Activated CD4-positive, alpha-beta T cell treated with anti-CD3 and anti-CD28 coated beads, Interleukin-2, amount 10 ng/mL, durations not matched to agents 7 days and 5 days (primary cell): Measurements from ENCODE around the gene QSOX2. TPM values are rescaled to one million over a fixed set of nuclear protein-coding genes. Genes with fewer than 3 reads are reported as not detected.

Source experiments
- CTCF ChIA-PET: fragments of 350-600 bp; sonication (Branson Sonifier 250); formaldehyde crosslinking; loops from one replicate; lab custom pipeline; 2021; ENCODE audit warnings: antibody characterized with exemption; lab: Charles Lee
- POLR2A ChIA-PET: fragments of 350-600 bp; sonication (Branson Sonifier 250); formaldehyde crosslinking; loops from one replicate; lab custom pipeline; 2021; ENCODE audit warnings: antibody characterized with exemption; lab: Charles Lee
- DNase-seq: peaks from one replicate; pipeline ENCODE4 v3.0.0-alpha.2; 2020
- H3K27ac Mint-ChIP-seq: one replicate; pipeline ENCODE4 v1.8.0; 2021; ENCODE audit warnings: mild to moderate bottlenecking, moderate library complexity, mixed read lengths
- H3K27me3 Mint-ChIP-seq: one replicate; pipeline ENCODE4 v1.8.0; 2021; ENCODE audit warnings: mixed read lengths
- H3K36me3 Mint-ChIP-seq: one replicate; pipeline ENCODE4 v1.8.0; 2021; ENCODE audit warnings: low read depth, mixed read lengths
- H3K4me1 Mint-ChIP-seq: one replicate; pipeline ENCODE4 v1.8.0; 2021; ENCODE audit warnings: mixed read lengths
- H3K4me3 Mint-ChIP-seq: one replicate; pipeline ENCODE4 v1.8.0; 2021; ENCODE audit warnings: mild to moderate bottlenecking, moderate library complexity, mixed read lengths
- H3K9me3 Mint-ChIP-seq: one replicate; pipeline ENCODE4 v1.8.0; 2021; ENCODE audit warnings: mixed read lengths
- total RNA-seq, 2 experiments: library from RNA; stranded (reverse); gene quantifications; one replicate each; pipeline ENCODE4 v1.2.3, GENCODE V29; 2021

The QSOX2 gene
- total RNA-seq, 2 experiments from 2014 or later, result 13.7 to 14.0 TPM

DNA sequence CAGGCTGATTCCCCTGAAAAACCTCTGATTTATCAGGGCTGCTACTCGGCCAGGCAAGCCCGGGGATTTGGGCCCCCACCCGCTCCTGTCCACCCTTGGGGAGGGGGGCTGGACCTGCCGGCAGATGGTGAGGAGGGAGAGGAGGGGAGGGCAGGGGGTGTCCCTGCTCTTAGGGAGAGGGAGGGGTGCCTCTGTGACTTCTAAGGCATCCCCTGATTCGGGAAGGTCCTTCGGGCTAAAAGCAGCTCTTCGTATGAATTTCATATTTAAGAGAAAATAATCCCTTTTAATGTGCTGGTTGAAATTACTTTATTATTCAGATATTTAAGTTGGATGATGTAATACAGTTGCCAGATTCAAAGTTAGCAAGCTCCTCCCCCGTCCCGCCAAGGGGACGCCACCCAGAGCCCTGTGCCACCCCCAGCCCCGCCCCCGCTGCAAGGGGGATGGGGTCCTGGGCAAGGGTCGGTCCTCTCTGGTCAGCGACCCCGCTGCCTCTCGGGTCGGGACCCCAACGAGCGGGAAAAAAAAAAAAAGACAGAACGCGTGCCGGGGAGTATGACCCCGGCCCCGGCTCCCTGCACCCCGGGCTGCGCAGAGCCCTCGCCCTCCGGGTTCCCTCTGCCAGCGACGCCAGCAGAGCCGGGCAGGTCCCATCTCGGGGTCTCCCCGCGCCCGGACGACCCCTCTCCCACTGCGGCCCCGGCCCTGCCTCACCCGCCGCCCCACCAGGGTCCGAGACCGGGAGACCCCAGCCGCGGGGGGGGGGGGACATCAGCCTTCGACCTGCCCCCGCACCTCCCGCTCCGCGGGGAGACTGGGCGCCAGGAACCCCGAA is 53.1 kb downstream of the QSOX2 start:
- H3K9me3 Mint-ChIP-seq, result no peaks in the 10 kb centered on the region
- H3K4me3 Mint-ChIP-seq, result no peak overlapping the region
- H3K4me1 Mint-ChIP-seq, result no peaks in the 10 kb centered on the region
- POLR2A ChIA-PET, result no interaction called here
- no peak for DNase-seq
- H3K27me3 Mint-ChIP-seq, result peaks cover 54% of the 10 kb centered on the region
- CTCF ChIA-PET, result no interaction called here
- no peaks in the 10 kb centered on the region for H3K36me3 Mint-ChIP-seq
- H3K27ac Mint-ChIP-seq, result no peak overlapping the region

- no peak overlapping the region for H3K27ac Mint-ChIP-seq
- ChIA-PET POLR2A (no interaction called here), CTCF (no interaction called here)
- H3K27me3 Mint-ChIP-seq, result peaks cover 53% of the 10 kb centered on the region
- H3K36me3 Mint-ChIP-seq, result no peaks in the 10 kb centered on the region
- H3K4me1 Mint-ChIP-seq, result no peaks in the 10 kb centered on the region
- H3K9me3 Mint-ChIP-seq, result no peaks in the 10 kb centered on the region
- H3K4me3 Mint-ChIP-seq, result no peak overlapping the region
- DNase-seq, result no peak
Observed at GRCh38 chr9:136191960-136192286, 53.7 kb downstream of the QSOX2 start.

DNA sequence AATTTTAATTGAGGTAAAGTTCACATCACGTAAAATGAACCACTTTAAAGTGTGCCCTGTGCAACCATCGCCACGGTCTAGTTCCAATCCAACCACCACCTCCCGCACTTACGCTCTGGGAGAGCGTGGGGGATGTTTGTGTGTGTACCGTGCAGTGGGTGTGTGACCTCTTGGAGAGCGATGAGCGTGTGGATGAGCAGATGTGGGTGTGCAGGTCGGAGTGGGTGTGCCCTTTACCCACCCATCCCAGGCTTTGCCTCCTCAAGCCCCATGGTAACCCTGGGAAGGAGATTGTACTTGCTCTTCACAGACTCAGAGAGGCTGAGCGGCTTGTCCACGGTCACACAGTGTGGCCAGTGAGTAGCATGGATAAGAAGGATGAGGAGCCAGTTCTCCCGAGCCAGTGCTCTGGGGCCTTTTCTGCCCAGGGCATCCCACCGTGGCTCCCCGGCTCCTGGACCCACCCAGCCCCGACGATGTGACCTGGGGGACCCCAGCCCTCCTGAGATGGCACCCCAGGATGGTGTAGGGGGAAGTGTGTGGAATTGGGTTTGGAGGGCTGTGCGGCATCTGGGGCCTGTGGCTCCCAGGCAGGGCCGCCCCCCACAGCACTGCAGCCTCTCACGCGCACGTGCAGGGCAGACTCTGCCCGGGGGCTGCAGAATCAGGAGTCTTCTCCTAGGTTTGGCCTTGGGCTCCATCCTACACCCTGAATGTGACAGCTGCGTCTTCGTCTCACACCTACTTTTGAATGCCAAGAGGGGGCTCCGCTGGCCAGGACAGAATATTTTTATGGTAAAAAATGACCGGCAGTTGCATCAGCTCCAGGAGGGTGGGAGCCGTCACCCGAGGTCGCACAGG is 54.3 kb downstream of the QSOX2 start:
- Mint-ChIP-seq H3K27ac (no peak overlapping the region), H3K27me3 (peaks cover 48% of the 10 kb centered on the region), H3K4me3 (no peak overlapping the region), H3K9me3 (no peaks in the 10 kb centered on the region), H3K36me3 (no peaks in the 10 kb centered on the region), H3K4me1 (no peaks in the 10 kb centered on the region)
- ChIA-PET POLR2A (no interaction called here), CTCF (no interaction called here)
- DNase-seq, result no peak

GRCh38 chr9:136190656-136191055 is 55.0 kb downstream of the QSOX2 start:
- Mint-ChIP-seq H3K27ac (no peak overlapping the region), H3K9me3 (no peaks in the 10 kb centered on the region), H3K36me3 (no peaks in the 10 kb centered on the region), H3K27me3 (peaks cover 41% of the 10 kb centered on the region), H3K4me1 (no peaks in the 10 kb centered on the region), H3K4me3 (no peak overlapping the region)
- no peak for DNase-seq
- ChIA-PET POLR2A (no interaction called here), CTCF (no interaction called here)

DNA sequence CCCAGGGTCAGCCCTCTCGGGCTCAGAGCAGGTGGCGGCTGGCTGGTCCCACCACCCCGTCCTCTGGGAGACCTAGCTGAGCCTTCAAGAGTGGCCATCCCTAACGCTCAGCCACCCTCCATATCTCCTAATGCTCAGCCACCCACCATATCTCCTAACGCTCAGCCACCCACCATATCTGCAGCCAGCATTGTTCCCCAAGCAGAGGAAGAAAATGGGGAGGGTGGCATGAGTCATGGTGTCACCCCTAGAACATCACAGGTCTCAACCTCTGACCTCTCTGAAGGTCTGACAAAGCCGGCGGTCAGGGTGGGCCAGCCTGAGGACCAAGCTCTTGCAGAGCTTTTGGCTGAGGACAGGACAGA is 55.4 kb downstream of the QSOX2 start:
- DNase-seq, result no peak
- Mint-ChIP-seq H3K36me3 (no peaks in the 10 kb centered on the region), H3K4me1 (no peaks in the 10 kb centered on the region), H3K27ac (no peak overlapping the region), H3K4me3 (no peak overlapping the region), H3K27me3 (peaks cover 38% of the 10 kb centered on the region), H3K9me3 (no peaks in the 10 kb centered on the region)
- ChIA-PET POLR2A (no interaction called here), CTCF (no interaction called here)

- ChIA-PET CTCF (no interaction called here), POLR2A (no interaction called here)
- H3K27me3 Mint-ChIP-seq, result peaks cover 32% of the 10 kb centered on the region
- no peaks in the 10 kb centered on the region for H3K9me3 Mint-ChIP-seq
- no peak overlapping the region for H3K4me3 Mint-ChIP-seq
- no peaks in the 10 kb centered on the region for H3K4me1 Mint-ChIP-seq
- DNase-seq, result no peak
- no peaks in the 10 kb centered on the region for H3K36me3 Mint-ChIP-seq
- no peak overlapping the region for H3K27ac Mint-ChIP-seq
Observed at GRCh38 chr9:136189394-136190236, 56.0 kb downstream of the QSOX2 start.

DNA sequence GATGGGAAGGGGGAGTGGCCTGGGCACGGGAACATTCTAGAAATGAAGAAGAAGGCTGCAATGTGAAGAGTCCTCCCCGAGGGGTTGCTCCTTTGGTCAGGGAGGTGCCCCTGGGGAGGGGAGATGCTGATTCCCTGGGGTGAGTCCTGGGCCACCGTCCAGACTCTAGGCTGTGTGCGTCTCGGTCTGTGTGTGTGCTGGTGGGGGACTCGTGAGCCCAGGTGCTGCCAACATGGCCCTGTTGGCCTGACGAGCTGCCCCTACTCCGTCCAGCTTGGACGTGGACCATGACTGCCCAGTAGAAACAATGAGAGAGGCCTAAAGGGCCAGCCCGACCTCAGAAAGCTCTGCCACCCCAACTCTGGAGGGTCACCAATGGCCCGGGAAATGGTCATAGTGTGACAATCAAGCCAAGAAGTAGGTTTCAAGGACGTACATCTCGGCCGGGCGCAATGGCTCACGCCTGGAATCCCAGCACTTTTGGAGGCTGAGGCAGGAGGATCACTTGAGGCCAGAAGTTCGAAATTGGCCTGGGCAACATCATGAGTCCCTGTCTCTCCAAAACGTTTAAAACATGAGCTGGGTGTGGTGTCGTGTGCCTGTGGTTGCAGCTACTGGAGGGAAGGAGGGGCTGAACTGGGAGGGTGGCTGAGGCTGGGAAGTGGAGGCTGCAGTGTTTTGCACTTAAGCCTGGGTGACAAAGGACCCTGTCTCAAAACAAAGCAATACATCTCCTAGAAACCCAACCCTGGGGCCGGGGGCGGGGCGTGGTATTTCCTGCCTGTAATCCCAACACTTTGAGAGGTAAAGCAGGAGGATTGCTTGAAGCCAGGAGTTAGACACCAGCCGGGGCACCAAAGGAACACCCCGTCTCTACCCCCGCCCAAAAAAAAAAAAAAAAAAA is 57.7 kb downstream of the QSOX2 start:
- peaks cover 27% of the 10 kb centered on the region for H3K27me3 Mint-ChIP-seq
- H3K27ac Mint-ChIP-seq, result no peak overlapping the region
- ChIA-PET CTCF (interaction anchor here (0.7 kb wide), 1 partner anchor 82 kb away, joined by 4 read pairs; no protein-coding TSS in a partner anchor), POLR2A (no interaction called here)
- H3K4me1 Mint-ChIP-seq, result no peaks in the 10 kb centered on the region
- no peaks in the 10 kb centered on the region for H3K36me3 Mint-ChIP-seq
- DNase-seq, result no peak
- no peak overlapping the region for H3K4me3 Mint-ChIP-seq
- no peaks in the 10 kb centered on the region for H3K9me3 Mint-ChIP-seq

GRCh38 chr9:136187197-136187596 is 58.4 kb downstream of the QSOX2 start:
- Mint-ChIP-seq H3K27ac (no peak overlapping the region), H3K36me3 (no peaks in the 10 kb centered on the region), H3K4me1 (no peaks in the 10 kb centered on the region), H3K4me3 (no peak overlapping the region), H3K27me3 (peaks cover 23% of the 10 kb centered on the region), H3K9me3 (no peaks in the 10 kb centered on the region)
- CTCF ChIA-PET, result no interaction called here
- POLR2A ChIA-PET, result no interaction called here
- no peak for DNase-seq

- Mint-ChIP-seq H3K4me3 (no peak overlapping the region), H3K9me3 (no peaks in the 10 kb centered on the region), H3K27me3 (peaks cover 17% of the 10 kb centered on the region), H3K4me1 (no peaks in the 10 kb centered on the region), H3K36me3 (no peaks in the 10 kb centered on the region), H3K27ac (no peak overlapping the region)
- ChIA-PET POLR2A (no interaction called here), CTCF (no interaction called here)
- DNase-seq, result no peak
Observed at GRCh38 chr9:136186386-136186785, 59.2 kb downstream of the QSOX2 start.

DNA sequence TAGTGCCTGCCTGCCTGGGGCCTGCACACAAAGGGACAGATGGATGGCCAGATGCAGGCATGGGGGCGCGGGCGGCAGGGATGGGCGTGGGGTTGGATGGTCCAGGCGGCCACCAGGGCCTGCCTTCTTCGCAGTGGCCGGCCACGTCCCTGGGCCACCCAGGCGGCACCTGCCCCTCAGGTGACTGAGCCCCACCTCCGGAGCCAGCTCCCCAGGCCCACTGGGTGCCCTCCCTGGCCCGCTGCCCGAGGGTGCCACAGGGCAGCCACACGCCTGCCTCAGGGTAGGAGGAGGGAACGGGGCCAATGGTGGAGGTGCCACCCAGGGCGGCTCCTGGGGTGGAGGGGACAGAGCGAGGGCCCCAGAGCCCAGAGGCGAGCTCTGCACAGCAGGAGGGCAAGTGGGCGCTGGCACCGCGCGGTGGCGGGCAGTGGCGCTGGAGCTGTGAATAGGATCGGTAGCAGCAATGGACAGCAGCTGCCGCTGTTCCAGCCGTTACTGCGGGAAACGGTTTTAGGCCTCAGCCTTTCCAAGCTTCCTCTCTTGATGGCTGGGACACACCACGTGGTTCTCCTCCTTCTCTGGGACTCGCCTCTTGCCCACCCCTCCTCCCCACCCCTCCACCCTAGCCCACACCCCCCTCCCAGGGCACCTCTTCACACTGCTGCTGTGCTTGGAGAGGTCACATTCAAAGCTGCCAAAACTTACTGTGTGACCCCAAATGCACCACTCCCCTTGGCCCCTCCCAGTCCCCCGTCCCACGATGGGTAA is 59.8 kb downstream of the QSOX2 start:
- Mint-ChIP-seq H3K9me3 (no peaks in the 10 kb centered on the region), H3K4me1 (no peaks in the 10 kb centered on the region), H3K27me3 (peaks cover 10% of the 10 kb centered on the region), H3K27ac (no peak overlapping the region), H3K4me3 (no peak overlapping the region), H3K36me3 (no peaks in the 10 kb centered on the region)
- ChIA-PET CTCF (no interaction called here), POLR2A (no interaction called here)
- no peak for DNase-seq

- H3K9me3 Mint-ChIP-seq, result no peaks in the 10 kb centered on the region
- CTCF ChIA-PET, result no interaction called here
- no peak for DNase-seq
- H3K36me3 Mint-ChIP-seq, result no peaks in the 10 kb centered on the region
- H3K27ac Mint-ChIP-seq, result no peak overlapping the region
- H3K27me3 Mint-ChIP-seq, result peaks cover 4% of the 10 kb centered on the region
- H3K4me1 Mint-ChIP-seq, result no peaks in the 10 kb centered on the region
- POLR2A ChIA-PET, result no interaction called here
- H3K4me3 Mint-ChIP-seq, result no peak overlapping the region
Observed at GRCh38 chr9:136185066-136185465, 60.5 kb downstream of the QSOX2 start.
